ENCODE data around the gene ANTXR1. TPM values are rescaled to one million over a fixed set of nuclear protein-coding genes. Genes with fewer than 3 reads are reported as not detected.
A peak's percentile ranks its signal among the peaks of the same experiment; 100 is the strongest.

Gene ANTXR1
- total and polyA plus RNA-seq, 9 of the 15 experiments (the other 6 are each of a cell fraction or from before 2014, with no cell fraction given), result 0.07 to 1.00 (median 0.54) TPM

DNA sequence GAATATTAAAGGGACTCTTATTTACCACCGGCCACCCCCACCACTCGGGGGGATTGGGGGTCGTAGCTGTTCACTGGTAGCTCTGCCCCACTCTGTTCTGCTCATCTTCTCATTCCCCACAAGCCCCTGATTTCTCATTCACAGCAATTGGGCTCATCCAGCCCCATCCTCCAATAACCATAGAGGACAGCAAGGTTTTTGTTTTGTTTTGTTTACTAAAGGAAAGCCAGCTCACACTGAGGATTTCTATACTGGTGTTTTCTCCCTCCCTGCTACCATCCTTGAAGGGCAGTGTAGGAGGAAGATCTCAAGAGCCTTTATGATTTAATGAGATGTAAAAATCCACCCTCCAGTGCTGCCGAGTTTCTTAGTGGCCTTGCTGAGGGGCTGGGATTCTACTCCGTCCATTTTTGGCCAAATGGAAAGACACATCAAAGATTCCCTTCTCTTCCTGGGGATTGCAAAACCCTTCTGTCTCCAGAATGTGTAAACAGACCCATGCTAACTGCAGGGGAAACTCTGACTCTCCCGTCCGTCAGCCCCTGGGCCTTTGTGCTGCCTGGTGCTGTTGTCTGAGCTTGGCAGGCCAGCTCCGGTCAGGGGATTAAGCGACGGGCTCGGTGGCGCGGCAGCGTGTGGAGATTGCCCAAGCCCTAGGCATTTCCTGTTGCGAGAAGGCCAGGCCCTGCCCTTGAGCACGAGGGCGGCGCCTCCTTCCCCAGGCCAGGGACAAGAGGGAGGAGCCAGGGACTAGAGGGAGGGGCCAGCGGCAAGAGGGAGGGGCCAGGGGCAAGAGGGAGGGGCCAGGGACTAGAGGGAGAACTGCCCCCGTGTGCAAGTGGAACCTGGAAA is 165.0 kb downstream of the ANTXR1 start (continued):
- TF ChIP-seq, protein P1, sequence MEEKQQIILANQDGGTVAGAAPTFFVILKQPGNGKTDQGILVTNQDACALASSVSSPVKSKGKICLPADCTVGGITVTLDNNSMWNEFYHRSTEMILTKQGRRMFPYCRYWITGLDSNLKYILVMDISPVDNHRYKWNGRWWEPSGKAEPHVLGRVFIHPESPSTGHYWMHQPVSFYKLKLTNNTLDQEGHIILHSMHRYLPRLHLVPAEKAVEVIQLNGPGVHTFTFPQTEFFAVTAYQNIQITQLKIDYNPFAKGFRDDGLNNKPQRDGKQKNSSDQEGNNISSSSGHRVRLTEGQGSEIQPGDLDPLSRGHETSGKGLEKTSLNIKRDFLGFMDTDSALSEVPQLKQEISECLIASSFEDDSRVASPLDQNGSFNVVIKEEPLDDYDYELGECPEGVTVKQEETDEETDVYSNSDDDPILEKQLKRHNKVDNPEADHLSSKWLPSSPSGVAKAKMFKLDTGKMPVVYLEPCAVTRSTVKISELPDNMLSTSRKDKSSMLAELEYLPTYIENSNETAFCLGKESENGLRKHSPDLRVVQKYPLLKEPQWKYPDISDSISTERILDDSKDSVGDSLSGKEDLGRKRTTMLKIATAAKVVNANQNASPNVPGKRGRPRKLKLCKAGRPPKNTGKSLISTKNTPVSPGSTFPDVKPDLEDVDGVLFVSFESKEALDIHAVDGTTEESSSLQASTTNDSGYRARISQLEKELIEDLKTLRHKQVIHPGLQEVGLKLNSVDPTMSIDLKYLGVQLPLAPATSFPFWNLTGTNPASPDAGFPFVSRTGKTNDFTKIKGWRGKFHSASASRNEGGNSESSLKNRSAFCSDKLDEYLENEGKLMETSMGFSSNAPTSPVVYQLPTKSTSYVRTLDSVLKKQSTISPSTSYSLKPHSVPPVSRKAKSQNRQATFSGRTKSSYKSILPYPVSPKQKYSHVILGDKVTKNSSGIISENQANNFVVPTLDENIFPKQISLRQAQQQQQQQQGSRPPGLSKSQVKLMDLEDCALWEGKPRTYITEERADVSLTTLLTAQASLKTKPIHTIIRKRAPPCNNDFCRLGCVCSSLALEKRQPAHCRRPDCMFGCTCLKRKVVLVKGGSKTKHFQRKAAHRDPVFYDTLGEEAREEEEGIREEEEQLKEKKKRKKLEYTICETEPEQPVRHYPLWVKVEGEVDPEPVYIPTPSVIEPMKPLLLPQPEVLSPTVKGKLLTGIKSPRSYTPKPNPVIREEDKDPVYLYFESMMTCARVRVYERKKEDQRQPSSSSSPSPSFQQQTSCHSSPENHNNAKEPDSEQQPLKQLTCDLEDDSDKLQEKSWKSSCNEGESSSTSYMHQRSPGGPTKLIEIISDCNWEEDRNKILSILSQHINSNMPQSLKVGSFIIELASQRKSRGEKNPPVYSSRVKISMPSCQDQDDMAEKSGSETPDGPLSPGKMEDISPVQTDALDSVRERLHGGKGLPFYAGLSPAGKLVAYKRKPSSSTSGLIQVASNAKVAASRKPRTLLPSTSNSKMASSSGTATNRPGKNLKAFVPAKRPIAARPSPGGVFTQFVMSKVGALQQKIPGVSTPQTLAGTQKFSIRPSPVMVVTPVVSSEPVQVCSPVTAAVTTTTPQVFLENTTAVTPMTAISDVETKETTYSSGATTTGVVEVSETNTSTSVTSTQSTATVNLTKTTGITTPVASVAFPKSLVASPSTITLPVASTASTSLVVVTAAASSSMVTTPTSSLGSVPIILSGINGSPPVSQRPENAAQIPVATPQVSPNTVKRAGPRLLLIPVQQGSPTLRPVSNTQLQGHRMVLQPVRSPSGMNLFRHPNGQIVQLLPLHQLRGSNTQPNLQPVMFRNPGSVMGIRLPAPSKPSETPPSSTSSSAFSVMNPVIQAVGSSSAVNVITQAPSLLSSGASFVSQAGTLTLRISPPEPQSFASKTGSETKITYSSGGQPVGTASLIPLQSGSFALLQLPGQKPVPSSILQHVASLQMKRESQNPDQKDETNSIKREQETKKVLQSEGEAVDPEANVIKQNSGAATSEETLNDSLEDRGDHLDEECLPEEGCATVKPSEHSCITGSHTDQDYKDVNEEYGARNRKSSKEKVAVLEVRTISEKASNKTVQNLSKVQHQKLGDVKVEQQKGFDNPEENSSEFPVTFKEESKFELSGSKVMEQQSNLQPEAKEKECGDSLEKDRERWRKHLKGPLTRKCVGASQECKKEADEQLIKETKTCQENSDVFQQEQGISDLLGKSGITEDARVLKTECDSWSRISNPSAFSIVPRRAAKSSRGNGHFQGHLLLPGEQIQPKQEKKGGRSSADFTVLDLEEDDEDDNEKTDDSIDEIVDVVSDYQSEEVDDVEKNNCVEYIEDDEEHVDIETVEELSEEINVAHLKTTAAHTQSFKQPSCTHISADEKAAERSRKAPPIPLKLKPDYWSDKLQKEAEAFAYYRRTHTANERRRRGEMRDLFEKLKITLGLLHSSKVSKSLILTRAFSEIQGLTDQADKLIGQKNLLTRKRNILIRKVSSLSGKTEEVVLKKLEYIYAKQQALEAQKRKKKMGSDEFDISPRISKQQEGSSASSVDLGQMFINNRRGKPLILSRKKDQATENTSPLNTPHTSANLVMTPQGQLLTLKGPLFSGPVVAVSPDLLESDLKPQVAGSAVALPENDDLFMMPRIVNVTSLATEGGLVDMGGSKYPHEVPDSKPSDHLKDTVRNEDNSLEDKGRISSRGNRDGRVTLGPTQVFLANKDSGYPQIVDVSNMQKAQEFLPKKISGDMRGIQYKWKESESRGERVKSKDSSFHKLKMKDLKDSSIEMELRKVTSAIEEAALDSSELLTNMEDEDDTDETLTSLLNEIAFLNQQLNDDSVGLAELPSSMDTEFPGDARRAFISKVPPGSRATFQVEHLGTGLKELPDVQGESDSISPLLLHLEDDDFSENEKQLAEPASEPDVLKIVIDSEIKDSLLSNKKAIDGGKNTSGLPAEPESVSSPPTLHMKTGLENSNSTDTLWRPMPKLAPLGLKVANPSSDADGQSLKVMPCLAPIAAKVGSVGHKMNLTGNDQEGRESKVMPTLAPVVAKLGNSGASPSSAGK (IDR thresholded peaks at IDR 0.05), result peak; percentile 93
- no peak for TF ChIP-seq NFATC3 (IDR thresholded peaks at IDR 0.05)
- peak; percentile 56; the same call in 1 of the 2 replicates for TF ChIP-seq CREM (IDR thresholded peaks at IDR 0.05; ENCODE audit: low read depth)
- TF ChIP-seq NRF1 (conservative IDR thresholded peaks at IDR 0.05 in 1 of 2, IDR thresholded peaks at IDR 0.05 in 1 of 2), result peak; percentile 70 to 75
- peak; percentile 66 for TF ChIP-seq PHF8 (IDR thresholded peaks at IDR 0.05; ENCODE audit: borderline replicate concordance, low read length)
- TF ChIP-seq GABPB1 (CRISPR knock-in tag; IDR thresholded peaks at IDR 0.05), result 0 out of 2 replicates have a peak, but pooled peaks have one; percentile 43
- TF ChIP-seq ZNF23 (CRISPR knock-in tag; IDR thresholded peaks at IDR 0.05), result no peak
- TF ChIP-seq NFRKB (IDR thresholded peaks at IDR 0.05; ENCODE audit: low read depth), result peak; percentile 75; the same call in 1 of the 2 replicates
- peak; percentile 75 to 85; a peak in 3 of 4 replicates for TF ChIP-seq FOXK2 (conservative IDR thresholded peaks at IDR 0.05 in 1 of 2, IDR thresholded peaks at IDR 0.05 in 1 of 2; ENCODE audit: low read depth in 2 of 2)
- TF ChIP-seq ARID1B (IDR thresholded peaks at IDR 0.05), result 0 out of 2 replicates have a peak, but pooled peaks have one; percentile 14
